SU-DHL-6 (cell line): Measurements from ENCODE around the gene WDR81.
"Not testable (repeated sequence)": the region's sequence is repeated elsewhere in the genome, so short reads cannot be mapped to it uniquely, and the experiment has no call there.

Source experiments
- H2AFZ ChIP-seq: fragments of 200-600 bp; sonication (generic); 2 replicates; pipeline ENCODE4 v1.6.1; 2014; ENCODE audit warnings: low read depth, mild to moderate bottlenecking, moderate library complexity, mixed read lengths, antibody characterized with exemption, low read length; ENCODE audit not compliant: severe bottlenecking
- H3F3A ChIP-seq: fragments of 200-600 bp; shearing (Covaris generic); 2 replicates; pipeline ENCODE4 v1.6.0; 2016; ENCODE audit warnings: antibody characterized with exemption, mild to moderate bottlenecking; ENCODE audit not compliant: insufficient read depth
- H3K27ac ChIP-seq: fragments of 200-600 bp; sonication (generic); 2 replicates; pipeline ENCODE4 v1.5.1; 2016; ENCODE audit warnings: low read depth, mild to moderate bottlenecking, low read length, moderate library complexity, mixed read lengths
- H3K27me3 ChIP-seq: fragments of 200-600 bp; sonication (generic), shearing (Covaris generic); 2 replicates; pipeline ENCODE4 v1.6.0; 2014; ENCODE audit warnings: mild to moderate bottlenecking, low read length
- H3K36me3 ChIP-seq: fragments of 200-600 bp; sonication (generic); 2 replicates; pipeline ENCODE4 v1.6.1; 2014; ENCODE audit warnings: mild to moderate bottlenecking, low read length, mixed read lengths
- H3K4me2 ChIP-seq: fragments of 300-600, 200-600 bp; shearing (Covaris generic), sonication (generic); 2 replicates; pipeline ENCODE4 v1.6.0; 2014; ENCODE audit warnings: low read length, low read depth, mild to moderate bottlenecking; ENCODE audit not compliant: poor library complexity, severe bottlenecking
- H3K4me3 ChIP-seq: fragments of 200-600 bp; sonication (generic); 2 replicates; pipeline ENCODE4 v1.5.1; 2014; ENCODE audit warnings: antibody characterized with exemption, low read length, mild to moderate bottlenecking, mixed read lengths; ENCODE audit not compliant: insufficient read depth, poor library complexity, severe bottlenecking
- H3K79me2 ChIP-seq: fragments of 200-600 bp; sonication (generic); 2 replicates; pipeline ENCODE4 v1.6.1; 2014; ENCODE audit warnings: mild to moderate bottlenecking, low read length, moderate library complexity; ENCODE audit not compliant: insufficient read depth
- H3K9ac ChIP-seq: fragments of 200-600 bp; sonication (generic); 2 replicates; pipeline ENCODE4 v1.7.0; 2014; ENCODE audit warnings: mild to moderate bottlenecking, low read length
- H3K9me2 ChIP-seq: fragments of 200-600 bp; sonication (generic); replicated peaks from 2 replicates; pipeline ENCODE4 v1.6.1; 2014; ENCODE audit warnings: low read length; ENCODE audit not compliant: insufficient read depth
- H3K9me3 ChIP-seq: fragments of 200-600 bp; sonication (generic); 2 replicates; pipeline ENCODE4 v1.6.1; 2014; ENCODE audit warnings: low read length, mixed read lengths; ENCODE audit not compliant: insufficient read depth
- H4K20me1 ChIP-seq: fragments of 200-600 bp; sonication (generic); 2 replicates; pipeline ENCODE4 v1.6.1; 2014; ENCODE audit warnings: low read depth, mild to moderate bottlenecking, antibody characterized with exemption, low read length, moderate library complexity, mixed read lengths
- EZH2phosphoT487 ChIP-seq: fragments of 200-600 bp; sonication (generic), shearing (Covaris generic); conservative IDR thresholded peaks from 2 replicates; pipeline ENCODE4 v1.6.1; 2018; ENCODE audit warnings: mild to moderate bottlenecking, antibody characterized with exemption, low read length, moderate library complexity, mixed read lengths
- TF ChIP-seq, protein P1 (sequence below): fragments of 200-600 bp; sonication (generic); IDR thresholded peaks from one replicate; pipeline ENCODE4 v1.5.1; 2017; ENCODE audit warnings: antibody characterized with exemption, mild to moderate bottlenecking, low read length, moderate library complexity; ENCODE audit not compliant: insufficient read depth, poor library complexity, severe bottlenecking

WDR81 gene

DNA sequence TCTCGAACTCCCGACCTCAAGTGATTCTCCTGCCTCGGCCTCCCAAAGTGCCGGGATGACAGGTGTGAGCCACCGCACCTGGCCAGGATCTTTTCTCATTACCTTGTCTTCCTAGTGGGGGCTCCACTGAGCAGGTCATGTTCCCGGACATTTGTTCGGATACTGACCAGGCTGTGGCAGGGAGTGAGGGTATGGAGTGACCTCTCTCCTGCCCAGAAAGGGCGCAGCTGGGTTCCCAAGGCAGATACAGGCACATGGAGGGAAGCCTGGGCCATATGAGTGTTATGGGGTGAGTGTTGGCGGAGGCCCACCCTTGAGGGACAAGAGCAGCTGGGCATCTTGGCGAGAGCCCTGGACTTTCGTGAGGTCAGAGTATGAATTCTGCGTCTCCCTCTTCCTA is 42.9 kb downstream of the WDR81 start:
- TF ChIP-seq, protein P1, sequence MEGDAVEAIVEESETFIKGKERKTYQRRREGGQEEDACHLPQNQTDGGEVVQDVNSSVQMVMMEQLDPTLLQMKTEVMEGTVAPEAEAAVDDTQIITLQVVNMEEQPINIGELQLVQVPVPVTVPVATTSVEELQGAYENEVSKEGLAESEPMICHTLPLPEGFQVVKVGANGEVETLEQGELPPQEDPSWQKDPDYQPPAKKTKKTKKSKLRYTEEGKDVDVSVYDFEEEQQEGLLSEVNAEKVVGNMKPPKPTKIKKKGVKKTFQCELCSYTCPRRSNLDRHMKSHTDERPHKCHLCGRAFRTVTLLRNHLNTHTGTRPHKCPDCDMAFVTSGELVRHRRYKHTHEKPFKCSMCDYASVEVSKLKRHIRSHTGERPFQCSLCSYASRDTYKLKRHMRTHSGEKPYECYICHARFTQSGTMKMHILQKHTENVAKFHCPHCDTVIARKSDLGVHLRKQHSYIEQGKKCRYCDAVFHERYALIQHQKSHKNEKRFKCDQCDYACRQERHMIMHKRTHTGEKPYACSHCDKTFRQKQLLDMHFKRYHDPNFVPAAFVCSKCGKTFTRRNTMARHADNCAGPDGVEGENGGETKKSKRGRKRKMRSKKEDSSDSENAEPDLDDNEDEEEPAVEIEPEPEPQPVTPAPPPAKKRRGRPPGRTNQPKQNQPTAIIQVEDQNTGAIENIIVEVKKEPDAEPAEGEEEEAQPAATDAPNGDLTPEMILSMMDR: no peak
- no peak for TF ChIP-seq EZH2phosphoT487

DNA sequence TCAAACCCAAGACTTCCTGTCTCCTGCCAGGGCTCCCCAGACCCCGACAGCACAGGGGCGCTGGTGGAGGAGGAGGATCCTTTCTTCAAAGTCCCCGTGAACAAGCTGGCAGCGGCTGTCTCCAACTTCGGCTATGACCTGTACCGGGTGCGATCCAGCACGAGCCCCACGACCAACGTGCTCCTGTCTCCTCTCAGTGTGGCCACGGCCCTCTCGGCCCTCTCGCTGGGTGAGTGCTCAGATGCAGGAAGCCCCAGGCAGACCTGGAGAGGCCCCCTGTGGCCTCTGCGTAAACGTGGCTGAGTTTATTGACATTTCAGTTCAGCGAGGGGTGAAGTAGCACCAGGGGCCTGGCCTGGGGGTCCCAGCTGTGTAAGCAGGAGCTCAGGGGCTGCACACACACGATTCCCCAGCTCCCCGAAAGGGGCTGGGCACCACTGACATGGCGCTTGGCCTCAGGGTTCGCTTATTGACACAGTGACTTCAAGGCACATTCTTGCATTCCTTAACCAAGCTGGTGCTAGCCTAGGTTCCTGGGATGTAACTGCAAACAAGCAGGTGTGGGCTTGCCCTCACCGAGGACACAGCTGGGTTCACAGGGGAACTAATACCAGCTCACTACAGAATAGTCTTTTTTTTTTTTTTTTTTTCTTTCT is 45.4 kb downstream of the WDR81 start:
- H3K9me2 ChIP-seq: no peaks in the 10 kb centered on the region
- no peaks in the 10 kb centered on the region for H3K9me3 ChIP-seq
- H3F3A ChIP-seq: no peaks in the 10 kb centered on the region
- no peak overlapping the region for H3K9ac ChIP-seq
- no peaks in the 10 kb centered on the region for H4K20me1 ChIP-seq
- H2AFZ ChIP-seq: no peak overlapping the region
- no peak overlapping the region for H3K4me3 ChIP-seq
- H3K27me3 ChIP-seq: no peaks in the 10 kb centered on the region
- TF ChIP-seq EZH2phosphoT487: no peak
- TF ChIP-seq, protein P1: no peak
- no peak overlapping the region for H3K27ac ChIP-seq
- no peaks in the 10 kb centered on the region for H3K36me3 ChIP-seq
- H3K4me2 ChIP-seq: no peak overlapping the region
- no peaks in the 10 kb centered on the region for H3K79me2 ChIP-seq

More for the DNA sequence above, 42.9 kb downstream of the WDR81 start:
- no peak overlapping the region for H2AFZ ChIP-seq
- no peak overlapping the region for H3K27ac ChIP-seq
- no peak overlapping the region for H3K9ac ChIP-seq
- no peaks in the 10 kb centered on the region for H3K9me3 ChIP-seq
- no peaks in the 10 kb centered on the region for H3K27me3 ChIP-seq
- no peaks in the 10 kb centered on the region for H3F3A ChIP-seq
- H3K9me2 ChIP-seq: no peaks in the 10 kb centered on the region
- no peaks in the 10 kb centered on the region for H4K20me1 ChIP-seq
- no peak overlapping the region for H3K4me2 ChIP-seq
- no peaks in the 10 kb centered on the region for H3K79me2 ChIP-seq
- no peak overlapping the region for H3K4me3 ChIP-seq
- H3K36me3 ChIP-seq: no peaks in the 10 kb centered on the region

DNA sequence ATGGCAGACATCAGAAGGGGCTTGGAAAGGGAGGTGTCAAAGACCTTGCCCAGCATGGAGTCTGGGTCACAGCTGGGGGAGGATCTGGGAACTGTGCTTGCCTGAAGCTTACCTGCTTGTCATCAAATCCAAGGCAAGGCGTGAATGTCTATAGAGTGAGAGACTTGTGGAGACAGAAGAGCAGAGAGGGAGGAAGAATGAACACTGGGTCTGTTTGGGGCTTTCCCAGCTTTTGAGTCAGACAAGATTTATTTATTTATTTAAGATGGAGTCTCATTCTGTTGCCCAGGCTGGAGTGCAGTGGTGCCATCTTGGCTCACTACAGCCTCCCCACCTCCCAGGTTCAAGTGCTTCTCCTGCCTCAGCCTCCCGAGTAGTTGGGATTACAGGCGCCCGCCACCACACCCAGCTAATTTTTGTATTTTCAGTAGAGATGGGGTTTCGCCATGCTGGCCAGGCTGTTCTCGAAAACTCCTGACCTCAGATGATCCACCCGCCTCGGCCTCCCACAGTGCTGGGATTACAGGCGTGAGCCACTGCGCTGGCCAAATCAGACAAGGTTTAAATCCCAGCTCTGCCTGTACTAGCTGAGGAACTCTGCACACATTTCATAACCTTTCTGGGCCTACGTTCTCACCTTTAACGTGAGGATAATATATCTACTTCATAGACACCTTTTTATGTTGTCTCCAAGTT is 48.6 kb downstream of the WDR81 start:
- H3K4me2 ChIP-seq, H3K36me3 ChIP-seq, H3K27ac ChIP-seq, H3K79me2 ChIP-seq, H2AFZ ChIP-seq, H3K4me3 ChIP-seq, H4K20me1 ChIP-seq, H3K27me3 ChIP-seq, H3K9me2 ChIP-seq, H3K9me3 ChIP-seq, H3K9ac ChIP-seq, H3F3A ChIP-seq: not testable (repeated sequence)

DNA sequence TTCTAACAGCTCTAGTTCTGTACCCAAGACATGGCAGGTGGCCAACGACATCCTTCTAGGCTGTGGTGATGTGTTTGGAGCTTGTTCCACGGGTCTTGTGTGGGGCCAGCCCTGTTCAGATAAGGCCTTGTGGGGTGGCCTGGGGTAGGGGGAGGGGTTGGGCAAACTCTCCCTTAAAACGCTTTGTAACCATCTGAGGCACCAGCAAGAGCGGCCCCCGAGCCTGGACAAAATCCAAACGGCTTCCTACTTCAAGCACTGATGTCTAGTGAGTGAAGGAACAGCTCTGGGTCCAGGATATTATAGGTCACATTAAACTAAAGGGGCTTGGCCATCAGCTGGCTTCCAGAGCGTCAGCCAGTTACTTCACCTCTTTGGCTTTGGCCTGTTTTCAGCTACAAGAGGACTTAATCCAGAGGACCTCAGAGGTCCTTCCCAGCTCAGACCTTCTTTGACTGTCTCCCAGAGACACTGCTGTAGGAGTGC is 49.2 kb downstream of the WDR81 start:
- H2AFZ ChIP-seq: no peak overlapping the region
- no peak overlapping the region for H3K9ac ChIP-seq
- H3K9me3 ChIP-seq: no peaks in the 10 kb centered on the region
- no peak overlapping the region for H3K27ac ChIP-seq
- no peaks in the 10 kb centered on the region for H3F3A ChIP-seq
- no peaks in the 10 kb centered on the region for H3K9me2 ChIP-seq
- no peaks in the 10 kb centered on the region for H3K36me3 ChIP-seq
- H4K20me1 ChIP-seq: no peaks in the 10 kb centered on the region
- H3K4me3 ChIP-seq: no peak overlapping the region
- H3K79me2 ChIP-seq: no peaks in the 10 kb centered on the region
- H3K27me3 ChIP-seq: no peaks in the 10 kb centered on the region
- H3K4me2 ChIP-seq: no peak overlapping the region
- no peak for TF ChIP-seq EZH2phosphoT487
- TF ChIP-seq, protein P1: no peak
